H1 (cell line): ENCODE measurements around the gene CCL28.

Experiments used
- BRCA1 ChIP-seq: IDR thresholded peaks from 2 replicates; pipeline ENCODE4 v1.6.1; 2012; ENCODE audit warnings: low read depth, low read length, improper control_type of control experiment
- POLR2A ChIP-seq, 2 experiments: IDR thresholded peaks; 1 replicate in 1 of 2; 2 replicates in 1 of 2; pipeline ENCODE4 v1.6.1; 2011; ENCODE audit warnings: low read depth in 2 of 2, low read length in 2 of 2, mild to moderate bottlenecking in 2 of 2; ENCODE audit errors: control extremely low read depth in 1 of 2
- TF ChIP-seq, protein P1 (sequence below), 3 experiments: IDR thresholded peaks; 1 replicate in 2 of 3; 2 replicates in 1 of 3; pipeline versions ENCODE4 v1.5.1 to v1.6.1; 2011; ENCODE audit warnings: low read length in 3 of 3, mild to moderate bottlenecking in 3 of 3, inconsistent platforms in 2 of 3, low read depth in 1 of 3, moderate library complexity in 1 of 3; ENCODE audit not compliant: insufficient read depth in 1 of 3; ENCODE audit errors: control extremely low read depth in 1 of 3

DNA sequence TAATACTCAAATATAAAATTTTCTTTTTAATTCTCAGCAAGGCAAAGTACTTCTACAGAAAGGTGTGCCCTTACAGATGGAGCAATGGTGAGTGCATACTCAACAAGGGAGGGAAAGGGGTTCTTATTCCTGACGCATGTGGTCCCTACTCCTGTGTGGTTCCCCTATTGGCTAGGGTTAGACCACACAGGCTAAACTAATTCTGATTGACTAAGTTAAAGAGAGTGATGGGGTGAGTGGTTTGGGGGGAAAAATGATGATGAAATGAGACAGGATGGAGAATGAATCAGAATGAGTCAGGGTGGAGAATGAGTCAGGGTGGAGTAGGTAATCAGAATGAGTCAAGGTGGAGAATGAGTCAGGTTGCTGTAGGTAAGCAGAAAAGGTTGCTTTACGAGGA, 76.0 kb downstream of the CCL28 start:
- TF ChIP-seq, protein P1, sequence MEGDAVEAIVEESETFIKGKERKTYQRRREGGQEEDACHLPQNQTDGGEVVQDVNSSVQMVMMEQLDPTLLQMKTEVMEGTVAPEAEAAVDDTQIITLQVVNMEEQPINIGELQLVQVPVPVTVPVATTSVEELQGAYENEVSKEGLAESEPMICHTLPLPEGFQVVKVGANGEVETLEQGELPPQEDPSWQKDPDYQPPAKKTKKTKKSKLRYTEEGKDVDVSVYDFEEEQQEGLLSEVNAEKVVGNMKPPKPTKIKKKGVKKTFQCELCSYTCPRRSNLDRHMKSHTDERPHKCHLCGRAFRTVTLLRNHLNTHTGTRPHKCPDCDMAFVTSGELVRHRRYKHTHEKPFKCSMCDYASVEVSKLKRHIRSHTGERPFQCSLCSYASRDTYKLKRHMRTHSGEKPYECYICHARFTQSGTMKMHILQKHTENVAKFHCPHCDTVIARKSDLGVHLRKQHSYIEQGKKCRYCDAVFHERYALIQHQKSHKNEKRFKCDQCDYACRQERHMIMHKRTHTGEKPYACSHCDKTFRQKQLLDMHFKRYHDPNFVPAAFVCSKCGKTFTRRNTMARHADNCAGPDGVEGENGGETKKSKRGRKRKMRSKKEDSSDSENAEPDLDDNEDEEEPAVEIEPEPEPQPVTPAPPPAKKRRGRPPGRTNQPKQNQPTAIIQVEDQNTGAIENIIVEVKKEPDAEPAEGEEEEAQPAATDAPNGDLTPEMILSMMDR (IDR thresholded peaks at IDR 0.05; ENCODE audit: control extremely low read depth in 1 of 3, insufficient read depth in 1 of 3, low read depth in 1 of 3, low read length in 3 of 3), result no peak
- TF ChIP-seq POLR2A (IDR thresholded peaks at IDR 0.05; ENCODE audit: control extremely low read depth in 1 of 2, low read depth in 2 of 2, low read length in 2 of 2), result no peak
- no peak for TF ChIP-seq BRCA1
